ENCODE results near the gene KBTBD6. TPM values are rescaled to one million over a fixed set of nuclear protein-coding genes. Genes with fewer than 3 reads are reported as not detected.

KBTBD6 gene
- total and polyA plus RNA-seq, 10 of the 15 experiments (the other 5 are each of a cell fraction or from before 2014, with no cell fraction given) = 1.9 to 5.3 (median 3.8) TPM

GRCh38 chr13:41182231-41182630 lies 49.6 kb upstream of the KBTBD6 start:
- Histone ChIP-seq H4K20me1 (ENCODE audit: control insufficient read depth, insufficient read depth) (no peaks in the 10 kb centered on the region), H3K27ac (ENCODE audit: control insufficient read depth, insufficient read depth) (no peak overlapping the region), H3K9ac (ENCODE audit: control insufficient read depth, insufficient read depth, low read length) (no peak overlapping the region), H2AFZ (ENCODE audit: control insufficient read depth, low read depth, low read length) (no peak overlapping the region), H3K27me3 (replicated peaks in 1 of 2; ENCODE audit: control insufficient read depth in 2 of 2, insufficient read depth in 2 of 2, low read length in 1 of 2) (no peaks in the 10 kb centered on the region), H3K79me2 (ENCODE audit: control insufficient read depth, insufficient read depth, low read length) (no peaks in the 10 kb centered on the region), H3K4me1 (ENCODE audit: control insufficient read depth, insufficient read depth, low read length) (no peaks in the 10 kb centered on the region), H3K4me2 (ENCODE audit: control insufficient read depth, insufficient read depth) (no peak overlapping the region), H3K36me3 (ENCODE audit: control insufficient read depth in 2 of 2, insufficient read depth in 2 of 2, low read length in 1 of 2) (no peaks in the 10 kb centered on the region), H3K4me3 (no peak overlapping the region), H3K9me3 (replicated peaks; ENCODE audit: control insufficient read depth, insufficient read depth, low read length) (no peaks in the 10 kb centered on the region)
- in situ Hi-C loops (cut with MboI) = no loop called here
- intact Hi-C loops (cut with micrococcal nuclease; ENCODE audit: unreplicated experiment) = no loop called here
- no peak for TF ChIP-seq RAD21 (IDR thresholded peaks at IDR 0.05; ENCODE audit: insufficient read depth, low read depth, low read length)
- TF ChIP-seq IKZF1 (conservative IDR thresholded peaks at IDR 0.05) = no peak
- no peak for TF ChIP-seq MAX (IDR thresholded peaks at IDR 0.05; ENCODE audit: low read depth, low read length)
- TF ChIP-seq EGR1 (IDR thresholded peaks at IDR 0.05; ENCODE audit: borderline replicate concordance in 1 of 2, low read depth in 2 of 2, low read length in 2 of 2) = no peak
- no peak for TF ChIP-seq BCLAF1 (IDR thresholded peaks at IDR 0.05)
- TF ChIP-seq ZNF592 (IDR thresholded peaks at IDR 0.05) = no peak
- TF ChIP-seq ZBTB33 (IDR thresholded peaks at IDR 0.05) = no peak
- TF ChIP-seq BMI1 (IDR thresholded peaks at IDR 0.05; ENCODE audit: borderline replicate concordance) = no peak
- no peak for TF ChIP-seq PAX8 (IDR thresholded peaks at IDR 0.05)
- no peak for TF ChIP-seq BRCA1 (IDR thresholded peaks at IDR 0.05; ENCODE audit: low read depth, low read length)
- TF ChIP-seq NFYB (IDR thresholded peaks at IDR 0.05; ENCODE audit: insufficient read depth, low read depth, low read length) = no peak
- no peak for TF ChIP-seq ZNF622 (IDR thresholded peaks at IDR 0.05)
- no peak for TF ChIP-seq LARP7 (IDR thresholded peaks at IDR 0.05)
- no peak for TF ChIP-seq POLR2AphosphoS5 (IDR thresholded peaks at IDR 0.05; ENCODE audit: low read length)
- no peak for TF ChIP-seq TCF3 (IDR thresholded peaks at IDR 0.05; ENCODE audit: borderline replicate concordance, insufficient read depth, low read depth, low read length)
- no peak for TF ChIP-seq TARDBP (IDR thresholded peaks at IDR 0.05; ENCODE audit: borderline replicate concordance)
- no peak for TF ChIP-seq JUNB (IDR thresholded peaks at IDR 0.05)
- no peak for TF ChIP-seq FOXK2 (IDR thresholded peaks at IDR 0.05)
- no peak for TF ChIP-seq ZSCAN29 (IDR thresholded peaks at IDR 0.05)
- ChIA-PET RAD21 (ENCODE audit: unreplicated experiment) (no interaction called here), POLR2A (no interaction called here), SMC1A (ENCODE audit: uncharacterized antibody, unreplicated experiment) (no interaction called here), CTCF (no interaction called here)
- FAIRE-seq (no peak), ATAC-seq (no peak), DNase-seq (ENCODE audit: low read depth, low spot score) (no peak)
- BruUV-seq (replicated peaks) = no TSS peak

All from GM12878 (cell line).